GM23338 (cell line): ENCODE data around the gene INSL6. TPM values are rescaled to one million over a fixed set of nuclear protein-coding genes. Genes with fewer than 3 reads are reported as not detected.

Source experiments
- ATAC-seq: fragments of 200-7000 bp; cut with Tn5 transposase; 3 replicates; pipeline ENCODE4 v1.9.1; 2020
- DNase-seq: peaks from one replicate; pipeline ENCODE4 v3.0.0-alpha.2; 2015; ENCODE audit warnings: low spot score
- H2AFZ ChIP-seq: fragments of 200-600 bp; sonication (generic); 2 replicates; pipeline ENCODE4 v1.8.0; 2016; ENCODE audit warnings: antibody characterized with exemption, mild to moderate bottlenecking, moderate library complexity
- H3F3A ChIP-seq: fragments of 200-600 bp; sonication (generic); replicated peaks from 2 replicates; pipeline ENCODE4 v1.8.0; 2017; ENCODE audit warnings: antibody characterized with exemption, mixed run types, low read depth
- H3K27ac ChIP-seq: fragments of 200-600 bp; sonication (generic); 2 replicates; pipeline ENCODE4 v1.6.1; 2016; ENCODE audit warnings: low read depth
- H3K27me3 ChIP-seq: fragments of 200-600 bp; sonication (generic); 2 replicates; pipeline ENCODE4 v1.8.0; 2016; ENCODE audit warnings: mild to moderate bottlenecking, mixed run types, moderate library complexity; ENCODE audit not compliant: insufficient read depth
- H3K36me3 ChIP-seq: fragments of 200-600 bp; sonication (generic); 2 replicates; pipeline ENCODE4 v1.8.0; 2016; ENCODE audit warnings: mild to moderate bottlenecking; ENCODE audit not compliant: insufficient read depth
- H3K4me1 ChIP-seq: fragments of 200-600 bp; sonication (generic); 2 replicates; pipeline ENCODE4 v1.8.0; 2016; ENCODE audit warnings: mild to moderate bottlenecking, moderate library complexity; ENCODE audit not compliant: insufficient read depth
- H3K4me2 ChIP-seq: fragments of 200-600 bp; sonication (generic); 2 replicates; pipeline ENCODE4 v1.7.1; 2017; ENCODE audit warnings: mixed run types
- H3K4me3 ChIP-seq: fragments of 200-600 bp; sonication (generic); 2 replicates; pipeline ENCODE4 v1.6.1; 2016; ENCODE audit warnings: mixed run types
- H3K79me2 ChIP-seq: fragments of 200-600 bp; sonication (generic); replicated peaks from 2 replicates; pipeline ENCODE4 v1.8.0; 2017; ENCODE audit warnings: mild to moderate bottlenecking; ENCODE audit not compliant: insufficient read depth
- H3K9me2 ChIP-seq: fragments of 200-600 bp; sonication (generic); 2 replicates; pipeline ENCODE4 v1.8.0; 2017; ENCODE audit not compliant: insufficient read depth
- H4K20me1 ChIP-seq: fragments of 200-600 bp; sonication (generic); replicated peaks from 2 replicates; pipeline ENCODE4 v1.8.0; 2017; ENCODE audit warnings: mild to moderate bottlenecking; ENCODE audit not compliant: insufficient read depth
- H3K27ac Mint-ChIP-seq: 2 replicates; pipeline ENCODE4 v1.8.0; 2020; ENCODE audit warnings: inconsistent platforms, mild to moderate bottlenecking, moderate library complexity, mixed read lengths
- H3K27me3 Mint-ChIP-seq: 3 replicates; pipeline ENCODE4 v1.8.0; 2022; ENCODE audit warnings: low read depth, mild to moderate bottlenecking, moderate library complexity, mixed read lengths, inconsistent platforms; ENCODE audit not compliant: insufficient read depth, poor library complexity
- H3K36me3 Mint-ChIP-seq: 3 replicates; pipeline ENCODE4 v1.8.0; 2021; ENCODE audit warnings: low read depth, mild to moderate bottlenecking, inconsistent platforms, moderate library complexity, mixed read lengths
- H3K4me1 Mint-ChIP-seq: 3 replicates; pipeline ENCODE4 v1.8.0; 2020; ENCODE audit warnings: mild to moderate bottlenecking, inconsistent platforms, mixed read lengths
- H3K4me3 Mint-ChIP-seq: 3 replicates; pipeline ENCODE4 v1.8.0; 2021; ENCODE audit warnings: moderate library complexity, mild to moderate bottlenecking, inconsistent platforms, mixed read lengths
- H3K9me3 Mint-ChIP-seq: 3 replicates; pipeline ENCODE4 v1.8.0; 2020; ENCODE audit warnings: moderate library complexity, mild to moderate bottlenecking, inconsistent platforms, mixed read lengths
- EZH2 ChIP-seq: fragments of 200-600 bp; sonication (generic); IDR thresholded peaks from one replicate; pipeline ENCODE4 v1.8.0; 2017; ENCODE audit warnings: antibody characterized with exemption, mild to moderate bottlenecking, low read depth; ENCODE audit not compliant: unreplicated experiment
- EZH2phosphoT487 ChIP-seq: fragments of 200-600 bp; sonication (generic); IDR thresholded peaks from one replicate; pipeline ENCODE4 v1.8.1; 2018; ENCODE audit warnings: antibody characterized with exemption; ENCODE audit not compliant: unreplicated experiment
- JUNB ChIP-seq: IDR thresholded peaks from one replicate; pipeline ENCODE4 v1.6.1; 2016; ENCODE audit warnings: antibody characterized with exemption; ENCODE audit not compliant: unreplicated experiment
- NANOG ChIP-seq: IDR thresholded peaks from 2 replicates; pipeline ENCODE4 v1.6.1; 2016; ENCODE audit warnings: antibody characterized with exemption, borderline replicate concordance
- POLR2AphosphoS5 ChIP-seq: IDR thresholded peaks from 2 replicates; pipeline ENCODE4 v1.6.1; 2016; ENCODE audit warnings: antibody characterized with exemption, low read depth
- STAT1 ChIP-seq: IDR thresholded peaks from one replicate; pipeline ENCODE4 v1.6.1; 2016; ENCODE audit warnings: antibody characterized with exemption; ENCODE audit not compliant: unreplicated experiment
- ZNF331 ChIP-seq: fragments of 250-450 bp; sonication (Bioruptor Pico); IDR thresholded peaks from 2 replicates; pipeline ENCODE4 v1.5.0; 2020; ENCODE audit warnings: low read depth, mild to moderate bottlenecking, moderate library complexity
- polyA plus RNA-seq: library from polyadenylated mRNA; unstranded; fragments of >200 nt; fragmentation: Nextera tagmentation; extraction: Ambion mirVana; gene quantifications from 2 replicates; pipeline ENCODE4 v1.2.1, GENCODE V29; 2016
- total RNA-seq: library from RNA; depleted of rRNA; stranded (reverse); fragments of >200 nt; shearing (Covaris generic); gene quantifications from 2 replicates; pipeline ENCODE4 v1.2.3, GENCODE V29; 2014
- TF ChIP-seq, protein P1 (sequence below): fragments of 250-450 bp; sonication (Bioruptor Pico); IDR thresholded peaks from 2 replicates; pipeline ENCODE4 v1.5.0; 2020; ENCODE audit warnings: mild to moderate bottlenecking, moderate library complexity
- TF ChIP-seq, protein P2 (sequence below): IDR thresholded peaks from one replicate; pipeline ENCODE4 v1.6.1; 2018; ENCODE audit warnings: antibody characterized with exemption; ENCODE audit not compliant: unreplicated experiment
- TF ChIP-seq, protein P3 (sequence below): IDR thresholded peaks from 2 replicates; pipeline ENCODE4 v1.6.1; 2016; ENCODE audit warnings: antibody characterized with exemption

The INSL6 gene
- total and polyA plus RNA-seq, 2 experiments from 2014 or later, result not detected

DNA sequence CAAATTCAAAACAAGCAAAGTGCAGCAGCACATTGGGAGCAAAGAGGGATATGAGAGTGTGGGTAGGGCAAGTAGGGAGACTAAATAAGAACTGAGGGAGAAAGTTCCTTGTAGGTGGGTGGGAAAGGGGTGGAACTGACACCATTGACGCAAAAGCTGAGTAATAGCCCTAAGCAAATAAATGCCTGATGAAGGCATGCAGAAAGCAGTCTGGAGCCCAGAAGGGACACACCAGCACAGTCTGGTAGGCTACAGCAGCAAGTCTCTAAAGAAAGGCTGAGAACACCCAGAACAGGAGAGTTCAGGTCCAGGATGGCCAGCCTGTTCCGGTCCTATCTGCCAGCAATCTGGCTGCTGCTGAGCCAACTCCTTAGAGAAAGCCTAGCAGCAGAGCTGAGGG, 45.8 kb upstream of the INSL6 start, which contains the start of gene INSL4:
Gene INSL4, plus strand, starts transcription at position 208 of the 400 bp plus-strand sequence. Its CDS starts 105 bp downstream, at position 313.
- no peaks in the 10 kb centered on the region for H3K4me1 ChIP-seq
- no peak for ATAC-seq
- H3K4me1 Mint-ChIP-seq, result no peaks in the 10 kb centered on the region
- H3K9me2 ChIP-seq, result no peaks in the 10 kb centered on the region
- H4K20me1 ChIP-seq, result no peaks in the 10 kb centered on the region
- H3K36me3 Mint-ChIP-seq, result no peaks in the 10 kb centered on the region; the same call in 2 of the 3 replicates
- TF ChIP-seq NANOG, result no peak
- TF ChIP-seq POLR2AphosphoS5, result no peak
- TF ChIP-seq STAT1, result no peak
- no peak for TF ChIP-seq JUNB
- TF ChIP-seq EZH2, result no peak
- no peak for TF ChIP-seq ZNF331
- no peak for TF ChIP-seq EZH2phosphoT487
- TF ChIP-seq, protein P1, sequence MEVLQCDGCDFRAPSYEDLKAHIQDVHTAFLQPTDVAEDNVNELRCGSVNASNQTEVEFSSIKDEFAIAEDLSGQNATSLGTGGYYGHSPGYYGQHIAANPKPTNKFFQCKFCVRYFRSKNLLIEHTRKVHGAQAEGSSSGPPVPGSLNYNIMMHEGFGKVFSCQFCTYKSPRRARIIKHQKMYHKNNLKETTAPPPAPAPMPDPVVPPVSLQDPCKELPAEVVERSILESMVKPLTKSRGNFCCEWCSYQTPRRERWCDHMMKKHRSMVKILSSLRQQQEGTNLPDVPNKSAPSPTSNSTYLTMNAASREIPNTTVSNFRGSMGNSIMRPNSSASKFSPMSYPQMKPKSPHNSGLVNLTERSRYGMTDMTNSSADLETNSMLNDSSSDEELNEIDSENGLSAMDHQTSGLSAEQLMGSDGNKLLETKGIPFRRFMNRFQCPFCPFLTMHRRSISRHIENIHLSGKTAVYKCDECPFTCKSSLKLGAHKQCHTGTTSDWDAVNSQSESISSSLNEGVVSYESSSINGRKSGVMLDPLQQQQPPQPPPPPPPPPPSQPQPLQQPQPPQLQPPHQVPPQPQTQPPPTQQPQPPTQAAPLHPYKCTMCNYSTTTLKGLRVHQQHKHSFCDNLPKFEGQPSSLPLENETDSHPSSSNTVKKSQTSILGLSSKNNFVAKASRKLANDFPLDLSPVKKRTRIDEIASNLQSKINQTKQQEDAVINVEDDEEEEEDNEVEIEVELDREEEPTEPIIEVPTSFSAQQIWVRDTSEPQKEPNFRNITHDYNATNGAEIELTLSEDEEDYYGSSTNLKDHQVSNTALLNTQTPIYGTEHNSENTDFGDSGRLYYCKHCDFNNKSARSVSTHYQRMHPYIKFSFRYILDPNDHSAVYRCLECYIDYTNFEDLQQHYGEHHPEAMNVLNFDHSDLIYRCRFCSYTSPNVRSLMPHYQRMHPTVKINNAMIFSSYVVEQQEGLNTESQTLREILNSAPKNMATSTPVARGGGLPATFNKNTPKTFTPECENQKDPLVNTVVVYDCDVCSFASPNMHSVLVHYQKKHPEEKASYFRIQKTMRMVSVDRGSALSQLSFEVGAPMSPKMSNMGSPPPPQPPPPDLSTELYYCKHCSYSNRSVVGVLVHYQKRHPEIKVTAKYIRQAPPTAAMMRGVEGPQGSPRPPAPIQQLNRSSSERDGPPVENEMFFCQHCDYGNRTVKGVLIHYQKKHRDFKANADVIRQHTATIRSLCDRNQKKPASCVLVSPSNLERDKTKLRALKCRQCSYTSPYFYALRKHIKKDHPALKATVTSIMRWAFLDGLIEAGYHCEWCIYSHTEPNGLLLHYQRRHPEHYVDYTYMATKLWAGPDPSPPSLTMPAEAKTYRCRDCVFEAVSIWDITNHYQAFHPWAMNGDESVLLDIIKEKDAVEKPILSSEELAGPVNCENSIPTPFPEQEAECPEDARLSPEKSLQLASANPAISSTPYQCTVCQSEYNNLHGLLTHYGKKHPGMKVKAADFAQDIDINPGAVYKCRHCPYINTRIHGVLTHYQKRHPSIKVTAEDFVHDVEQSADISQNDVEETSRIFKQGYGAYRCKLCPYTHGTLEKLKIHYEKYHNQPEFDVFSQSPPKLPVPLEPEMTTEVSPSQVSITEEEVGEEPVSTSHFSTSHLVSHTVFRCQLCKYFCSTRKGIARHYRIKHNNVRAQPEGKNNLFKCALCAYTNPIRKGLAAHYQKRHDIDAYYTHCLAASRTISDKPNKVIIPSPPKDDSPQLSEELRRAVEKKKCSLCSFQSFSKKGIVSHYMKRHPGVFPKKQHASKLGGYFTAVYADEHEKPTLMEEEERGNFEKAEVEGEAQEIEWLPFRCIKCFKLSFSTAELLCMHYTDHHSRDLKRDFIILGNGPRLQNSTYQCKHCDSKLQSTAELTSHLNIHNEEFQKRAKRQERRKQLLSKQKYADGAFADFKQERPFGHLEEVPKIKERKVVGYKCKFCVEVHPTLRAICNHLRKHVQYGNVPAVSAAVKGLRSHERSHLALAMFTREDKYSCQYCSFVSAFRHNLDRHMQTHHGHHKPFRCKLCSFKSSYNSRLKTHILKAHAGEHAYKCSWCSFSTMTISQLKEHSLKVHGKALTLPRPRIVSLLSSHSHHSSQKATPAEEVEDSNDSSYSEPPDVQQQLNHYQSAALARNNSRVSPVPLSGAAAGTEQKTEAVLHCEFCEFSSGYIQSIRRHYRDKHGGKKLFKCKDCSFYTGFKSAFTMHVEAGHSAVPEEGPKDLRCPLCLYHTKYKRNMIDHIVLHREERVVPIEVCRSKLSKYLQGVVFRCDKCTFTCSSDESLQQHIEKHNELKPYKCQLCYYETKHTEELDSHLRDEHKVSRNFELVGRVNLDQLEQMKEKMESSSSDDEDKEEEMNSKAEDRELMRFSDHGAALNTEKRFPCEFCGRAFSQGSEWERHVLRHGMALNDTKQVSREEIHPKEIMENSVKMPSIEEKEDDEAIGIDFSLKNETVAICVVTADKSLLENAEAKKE (CRISPR knock-in tag), result no peak
- TF ChIP-seq, protein P2, sequence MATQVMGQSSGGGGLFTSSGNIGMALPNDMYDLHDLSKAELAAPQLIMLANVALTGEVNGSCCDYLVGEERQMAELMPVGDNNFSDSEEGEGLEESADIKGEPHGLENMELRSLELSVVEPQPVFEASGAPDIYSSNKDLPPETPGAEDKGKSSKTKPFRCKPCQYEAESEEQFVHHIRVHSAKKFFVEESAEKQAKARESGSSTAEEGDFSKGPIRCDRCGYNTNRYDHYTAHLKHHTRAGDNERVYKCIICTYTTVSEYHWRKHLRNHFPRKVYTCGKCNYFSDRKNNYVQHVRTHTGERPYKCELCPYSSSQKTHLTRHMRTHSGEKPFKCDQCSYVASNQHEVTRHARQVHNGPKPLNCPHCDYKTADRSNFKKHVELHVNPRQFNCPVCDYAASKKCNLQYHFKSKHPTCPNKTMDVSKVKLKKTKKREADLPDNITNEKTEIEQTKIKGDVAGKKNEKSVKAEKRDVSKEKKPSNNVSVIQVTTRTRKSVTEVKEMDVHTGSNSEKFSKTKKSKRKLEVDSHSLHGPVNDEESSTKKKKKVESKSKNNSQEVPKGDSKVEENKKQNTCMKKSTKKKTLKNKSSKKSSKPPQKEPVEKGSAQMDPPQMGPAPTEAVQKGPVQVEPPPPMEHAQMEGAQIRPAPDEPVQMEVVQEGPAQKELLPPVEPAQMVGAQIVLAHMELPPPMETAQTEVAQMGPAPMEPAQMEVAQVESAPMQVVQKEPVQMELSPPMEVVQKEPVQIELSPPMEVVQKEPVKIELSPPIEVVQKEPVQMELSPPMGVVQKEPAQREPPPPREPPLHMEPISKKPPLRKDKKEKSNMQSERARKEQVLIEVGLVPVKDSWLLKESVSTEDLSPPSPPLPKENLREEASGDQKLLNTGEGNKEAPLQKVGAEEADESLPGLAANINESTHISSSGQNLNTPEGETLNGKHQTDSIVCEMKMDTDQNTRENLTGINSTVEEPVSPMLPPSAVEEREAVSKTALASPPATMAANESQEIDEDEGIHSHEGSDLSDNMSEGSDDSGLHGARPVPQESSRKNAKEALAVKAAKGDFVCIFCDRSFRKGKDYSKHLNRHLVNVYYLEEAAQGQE, result no peak
- TF ChIP-seq, protein P3, sequence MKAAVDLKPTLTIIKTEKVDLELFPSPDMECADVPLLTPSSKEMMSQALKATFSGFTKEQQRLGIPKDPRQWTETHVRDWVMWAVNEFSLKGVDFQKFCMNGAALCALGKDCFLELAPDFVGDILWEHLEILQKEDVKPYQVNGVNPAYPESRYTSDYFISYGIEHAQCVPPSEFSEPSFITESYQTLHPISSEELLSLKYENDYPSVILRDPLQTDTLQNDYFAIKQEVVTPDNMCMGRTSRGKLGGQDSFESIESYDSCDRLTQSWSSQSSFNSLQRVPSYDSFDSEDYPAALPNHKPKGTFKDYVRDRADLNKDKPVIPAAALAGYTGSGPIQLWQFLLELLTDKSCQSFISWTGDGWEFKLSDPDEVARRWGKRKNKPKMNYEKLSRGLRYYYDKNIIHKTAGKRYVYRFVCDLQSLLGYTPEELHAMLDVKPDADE, result no peak
- H3K4me2 ChIP-seq, result no peak within 1 kb of the TSS
- no peak within 1 kb of the TSS for H3K4me3 ChIP-seq
- no peaks in the 10 kb centered on the region for H3K79me2 ChIP-seq
- no peak within 1 kb of the TSS for H3K27ac Mint-ChIP-seq
- H3K4me3 Mint-ChIP-seq, result no peak within 1 kb of the TSS
- H2AFZ ChIP-seq, result no peak within 1 kb of the TSS
- no peaks in the 10 kb centered on the region for H3K36me3 ChIP-seq
- H3K9me3 Mint-ChIP-seq, result peaks cover 10% of the 10 kb centered on the region; the same call in 2 of the 3 replicates
- H3K27me3 Mint-ChIP-seq, result peaks cover 3% of the 10 kb centered on the region
- DNase-seq, result no peak
- H3K27me3 ChIP-seq, result no peaks in the 10 kb centered on the region
- H3K27ac ChIP-seq, result no peak within 1 kb of the TSS
- no peaks in the 10 kb centered on the region for H3F3A ChIP-seq
